Activated CD4-positive, alpha-beta T cell treated with anti-CD3 and anti-CD28 coated beads for 36 hours (primary cell): ENCODE measurements around the gene DGCR8. TPM values are rescaled to one million over a fixed set of nuclear protein-coding genes. Genes with fewer than 3 reads are reported as not detected.
A peak's percentile ranks its signal among the peaks of the same experiment; 100 is the strongest.

Experiments used
- microRNA-seq: library from miRNA; unstranded; fragments of <30 nt; microRNA quantifications from one replicate; pipeline ENCODE4 v1.2.0, GENCODE V29; 2021; ENCODE audit warnings: borderline replicate concordance
- total RNA-seq, 2 experiments: library from RNA; stranded (reverse); gene quantifications; one replicate each; pipeline ENCODE4 v1.2.3, GENCODE V29; 2021

Gene DGCR8
- total RNA-seq, 2 experiments from 2014 or later, result 31.8 to 32.3 TPM

Small RNA genes within 50 kb of the gene (microRNA-seq; reads per million reads assigned to microRNA genes)
- gene MIR185 (1,457 reads per million, percentile 86 among the genes with 10 or more reads in this experiment), gene MIR6816 (not detected)

Other genes with a start within 250 kb of the DGCR8 start
- 10 to 100 TPM in 1 of 2 experiments, 1 to 10 TPM in 1; 7.6 to 12.4 TPM for gene GNB1L, start 225.4 kb upstream of the DGCR8 start, total RNA-seq
- 10 to 100 TPM; 14.9 to 15.6 TPM for gene RTL10, start 225.4 kb upstream of the DGCR8 start, total RNA-seq
- 10 to 100 TPM; 63.5 to 78.5 TPM for gene COMT, start 138.5 kb upstream of the DGCR8 start, total RNA-seq
- 10 to 100 TPM; 24.1 to 25.3 TPM for gene TXNRD2, start 138.4 kb upstream of the DGCR8 start, total RNA-seq
- gene ARVCF, start 63.4 kb upstream of the DGCR8 start, total RNA-seq, result 1 to 10 TPM; 1.3 to 2.1 TPM
- gene TANGO2, start 59.1 kb upstream of the DGCR8 start, total RNA-seq, result 10 to 100 TPM; 20.3 to 22.8 TPM
- 100 to 1,000 TPM; 402 to 506 TPM for gene RANBP1, start 35.9 kb downstream of the DGCR8 start, total RNA-seq
- 10 to 100 TPM; 84.4 to 85.9 TPM for gene TRMT2A, start 37.0 kb downstream of the DGCR8 start, total RNA-seq
- gene ZDHHC8, start 51.6 kb downstream of the DGCR8 start, total RNA-seq, result 10 to 100 TPM; 47.7 to 49.8 TPM
- not detected for gene CCDC188, start 70.8 kb downstream of the DGCR8 start, total RNA-seq
- 1 to 10 TPM; 2.2 to 2.3 TPM for gene RTN4R, start 188.1 kb downstream of the DGCR8 start, total RNA-seq
- gene DGCR6L, start 239.8 kb downstream of the DGCR8 start, total RNA-seq, result 10 to 100 TPM; 22.4 to 24.8 TPM